ENCODE results near the gene FCHO2.

DNA sequence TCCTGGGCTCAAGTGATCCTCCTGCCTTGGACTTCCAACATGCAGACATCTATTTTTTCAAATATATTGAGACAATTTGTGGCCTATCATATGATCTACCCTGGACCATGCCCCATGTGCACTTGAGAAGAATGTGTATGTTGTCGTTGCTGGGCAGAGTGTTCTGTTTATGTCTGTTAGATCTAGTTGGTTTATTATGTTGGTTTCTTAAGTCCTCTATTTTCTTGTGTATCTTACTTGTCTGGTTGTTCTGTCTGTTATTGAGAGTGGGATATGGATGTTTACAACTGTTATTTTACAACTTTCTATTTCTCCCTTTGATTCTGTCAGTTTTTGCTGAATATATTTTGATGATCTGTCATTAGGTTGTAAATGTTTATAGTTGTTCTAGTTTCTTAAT lies 154.3 kb downstream of the FCHO2 start:
- TF ChIP-seq, protein P1, sequence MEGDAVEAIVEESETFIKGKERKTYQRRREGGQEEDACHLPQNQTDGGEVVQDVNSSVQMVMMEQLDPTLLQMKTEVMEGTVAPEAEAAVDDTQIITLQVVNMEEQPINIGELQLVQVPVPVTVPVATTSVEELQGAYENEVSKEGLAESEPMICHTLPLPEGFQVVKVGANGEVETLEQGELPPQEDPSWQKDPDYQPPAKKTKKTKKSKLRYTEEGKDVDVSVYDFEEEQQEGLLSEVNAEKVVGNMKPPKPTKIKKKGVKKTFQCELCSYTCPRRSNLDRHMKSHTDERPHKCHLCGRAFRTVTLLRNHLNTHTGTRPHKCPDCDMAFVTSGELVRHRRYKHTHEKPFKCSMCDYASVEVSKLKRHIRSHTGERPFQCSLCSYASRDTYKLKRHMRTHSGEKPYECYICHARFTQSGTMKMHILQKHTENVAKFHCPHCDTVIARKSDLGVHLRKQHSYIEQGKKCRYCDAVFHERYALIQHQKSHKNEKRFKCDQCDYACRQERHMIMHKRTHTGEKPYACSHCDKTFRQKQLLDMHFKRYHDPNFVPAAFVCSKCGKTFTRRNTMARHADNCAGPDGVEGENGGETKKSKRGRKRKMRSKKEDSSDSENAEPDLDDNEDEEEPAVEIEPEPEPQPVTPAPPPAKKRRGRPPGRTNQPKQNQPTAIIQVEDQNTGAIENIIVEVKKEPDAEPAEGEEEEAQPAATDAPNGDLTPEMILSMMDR (IDR thresholded peaks at IDR 0.05): no peak
- no peak for TF ChIP-seq POLR2A (IDR thresholded peaks at IDR 0.05)

All from thyroid gland (tissue), 4 donors.